Ovary (tissue), 9 donors: ENCODE results near the gene SEPTIN2. TPM values are rescaled to one million over a fixed set of nuclear protein-coding genes. Genes with fewer than 3 reads are reported as not detected.

Experiments
- DNase-seq, 5 donors: peaks; one replicate each; pipeline ENCODE4 v3.0.0-alpha.2; 2019 to 2020
- H3K27ac ChIP-seq, 2 donors: fragments of 200-600 bp; one replicate each; pipeline versions ENCODE4 v1.5.1 to v1.8.0; 2019 to 2022
- H3K27me3 ChIP-seq: fragments of 200-600 bp; one replicate; pipeline ENCODE4 v1.8.0; 2022
- H3K36me3 ChIP-seq: fragments of 200-600 bp; sonication (generic); one replicate; pipeline ENCODE4 v1.5.1; 2019
- H3K4me1 ChIP-seq: one replicate; pipeline ENCODE4 v1.8.1; 2013; ENCODE audit warnings: mild to moderate bottlenecking, moderate library complexity; ENCODE audit not compliant: insufficient read depth
- H3K4me3 ChIP-seq: fragments of 200-600 bp; sonication (generic); one replicate; pipeline ENCODE4 v1.5.1; 2017
- H3K9me3 ChIP-seq, 2 donors: fragments of 200-600 bp in 1 of 2; sonication (generic) in 1 of 2; one replicate each; pipeline versions ENCODE4 v1.5.1 to v1.8.1; 2013 to 2019; ENCODE audit warnings: mild to moderate bottlenecking in 1 of 2, moderate library complexity in 1 of 2
- EP300 ChIP-seq: sonication (generic); formaldehyde crosslinking; IDR thresholded peaks from one replicate; pipeline ENCODE4 v1.6.1; 2017; ENCODE audit warnings: antibody characterized with exemption
- POLR2A ChIP-seq: fragments of 450-650 bp; IDR thresholded peaks from one replicate; pipeline ENCODE4 v1.6.1; 2017; ENCODE audit warnings: antibody characterized with exemption, mild to moderate bottlenecking, moderate library complexity
- WGBS, 3 donors: extraction: QIAGEN DNeasy Blood & Tissue Kit in 1 of 3; methylation state at CpG; one replicate each; pipeline versions ENCODE4 v1.1.5 to v1.1.7; 2013 to 2017; 5-methylcytosine and 5-hydroxymethylcytosine counted together
- intact Hi-C, 4 donors: fragments of 100-400 bp; cut with DNase I; formaldehyde crosslinking; loops; one replicate each; pipeline versions ENCODE4 v1.11.0 to v1.15.1; 2022 to 2023
- polyA plus RNA-seq, 2 donors: library from polyadenylated mRNA; stranded (reverse); fragments of 200-250 nt in 1 of 2; fragments of 350-450 nt in 1 of 2; fragmentation: Illumina TruSeq in 1 of 2; extraction: RNeasy Lipid Tissue Mini Kit (QIAGEN cat#74804) in 1 of 2; gene quantifications; one replicate each; pipeline ENCODE4 v1.2.3, GENCODE V29; 2013 to 2014
- total RNA-seq, 7 donors: library from RNA; depleted of rRNA in 2 of 7; stranded (reverse); fragments of >200 nt in 2 of 7; fragmentation: NEBNext Ultra II Directional in 3 of 7; extraction: Animal tissue kit (Norgen Biotek cat#: 25700) in 3 of 7; gene quantifications; one replicate each; pipeline versions ENCODE4 v1.1.0 to v1.2.4, GENCODE V29; 2016 to 2023
- TF ChIP-seq, protein P1 (sequence below), 3 donors: fragments of 450-650 bp in 2 of 3; fragments of 200-600 bp in 1 of 3; IDR thresholded peaks; one replicate each; pipeline versions ENCODE4 v1.5.1 to v1.8.0; 2016 to 2022; ENCODE audit warnings: antibody characterized with exemption in 3 of 3, mild to moderate bottlenecking in 1 of 3
- donor health status: DM: no; HTN: no; CAD: no; lungs with moderate emphysema.
- donor health status: DM: no; HTN: no; CAD: no.
- donor health status: Bipolar disorder and iron deficiency.
- donor health status: DM: yes; HTN: yes; CAD: no.
- donor health status: DM: no; HTN: no; CAD: no.
- donor health status: DM: yes; HTN: yes; CAD: no.

Gene SEPTIN2
- total and polyA plus RNA-seq, 9 donors = 184 to 403 (median 328) TPM

DNA sequence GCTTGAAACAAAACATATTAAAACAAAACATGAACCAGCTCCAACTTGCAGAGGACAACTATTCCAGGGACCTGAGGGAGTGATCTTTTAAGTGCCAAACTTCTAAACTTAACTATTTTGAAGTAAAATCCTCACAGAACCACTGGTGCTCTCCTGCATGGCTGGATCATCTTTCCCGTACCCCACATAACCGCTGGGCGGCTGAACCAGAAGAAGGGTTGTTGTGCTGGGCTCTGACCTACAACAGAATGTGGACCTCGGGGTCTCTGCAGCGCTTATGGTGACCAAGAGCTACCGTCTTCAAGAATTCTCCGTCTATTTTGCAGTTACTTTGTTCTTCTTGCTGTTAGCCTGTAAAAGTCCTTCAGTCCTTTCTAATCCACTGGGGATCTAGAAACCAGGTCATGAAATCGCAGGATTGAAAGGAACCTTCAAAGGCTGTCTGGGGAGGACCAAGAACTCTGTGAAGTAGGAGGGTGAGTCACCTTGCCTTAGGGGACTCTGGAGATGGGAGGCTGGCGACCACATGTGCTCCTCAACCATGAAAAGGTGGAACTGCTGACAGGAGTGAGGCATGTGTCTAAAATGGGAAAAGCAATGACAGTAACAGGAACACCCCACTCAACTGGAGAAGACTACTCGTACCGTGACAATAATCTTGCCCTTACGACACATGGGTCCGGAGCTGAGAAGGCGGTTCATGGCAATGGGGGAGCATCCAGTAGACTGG is 46.8 kb upstream of the SEPTIN2 start:
- intact Hi-C loops = no loop called here
- H3K9me3 ChIP-seq = no peaks in the 10 kb centered on the region
- H3K4me3 ChIP-seq = no peak overlapping the region
- peaks cover 7% of the 10 kb centered on the region for H3K4me1 ChIP-seq
- no peaks in the 10 kb centered on the region for H3K27me3 ChIP-seq
- H3K36me3 ChIP-seq = no peaks in the 10 kb centered on the region
- no peak overlapping the region for H3K27ac ChIP-seq
- WGBS, 3 donors = 51 to 63% (median 58%) methylated on average over 14 of the region's 14 CpGs
- TF ChIP-seq POLR2A (no peak), EP300 (no peak)
- TF ChIP-seq, protein P1, sequence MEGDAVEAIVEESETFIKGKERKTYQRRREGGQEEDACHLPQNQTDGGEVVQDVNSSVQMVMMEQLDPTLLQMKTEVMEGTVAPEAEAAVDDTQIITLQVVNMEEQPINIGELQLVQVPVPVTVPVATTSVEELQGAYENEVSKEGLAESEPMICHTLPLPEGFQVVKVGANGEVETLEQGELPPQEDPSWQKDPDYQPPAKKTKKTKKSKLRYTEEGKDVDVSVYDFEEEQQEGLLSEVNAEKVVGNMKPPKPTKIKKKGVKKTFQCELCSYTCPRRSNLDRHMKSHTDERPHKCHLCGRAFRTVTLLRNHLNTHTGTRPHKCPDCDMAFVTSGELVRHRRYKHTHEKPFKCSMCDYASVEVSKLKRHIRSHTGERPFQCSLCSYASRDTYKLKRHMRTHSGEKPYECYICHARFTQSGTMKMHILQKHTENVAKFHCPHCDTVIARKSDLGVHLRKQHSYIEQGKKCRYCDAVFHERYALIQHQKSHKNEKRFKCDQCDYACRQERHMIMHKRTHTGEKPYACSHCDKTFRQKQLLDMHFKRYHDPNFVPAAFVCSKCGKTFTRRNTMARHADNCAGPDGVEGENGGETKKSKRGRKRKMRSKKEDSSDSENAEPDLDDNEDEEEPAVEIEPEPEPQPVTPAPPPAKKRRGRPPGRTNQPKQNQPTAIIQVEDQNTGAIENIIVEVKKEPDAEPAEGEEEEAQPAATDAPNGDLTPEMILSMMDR (IDR thresholded peaks at IDR 0.05) = peak in 1 of 3 donors; percentile 7
- DNase-seq = no peak

DNA sequence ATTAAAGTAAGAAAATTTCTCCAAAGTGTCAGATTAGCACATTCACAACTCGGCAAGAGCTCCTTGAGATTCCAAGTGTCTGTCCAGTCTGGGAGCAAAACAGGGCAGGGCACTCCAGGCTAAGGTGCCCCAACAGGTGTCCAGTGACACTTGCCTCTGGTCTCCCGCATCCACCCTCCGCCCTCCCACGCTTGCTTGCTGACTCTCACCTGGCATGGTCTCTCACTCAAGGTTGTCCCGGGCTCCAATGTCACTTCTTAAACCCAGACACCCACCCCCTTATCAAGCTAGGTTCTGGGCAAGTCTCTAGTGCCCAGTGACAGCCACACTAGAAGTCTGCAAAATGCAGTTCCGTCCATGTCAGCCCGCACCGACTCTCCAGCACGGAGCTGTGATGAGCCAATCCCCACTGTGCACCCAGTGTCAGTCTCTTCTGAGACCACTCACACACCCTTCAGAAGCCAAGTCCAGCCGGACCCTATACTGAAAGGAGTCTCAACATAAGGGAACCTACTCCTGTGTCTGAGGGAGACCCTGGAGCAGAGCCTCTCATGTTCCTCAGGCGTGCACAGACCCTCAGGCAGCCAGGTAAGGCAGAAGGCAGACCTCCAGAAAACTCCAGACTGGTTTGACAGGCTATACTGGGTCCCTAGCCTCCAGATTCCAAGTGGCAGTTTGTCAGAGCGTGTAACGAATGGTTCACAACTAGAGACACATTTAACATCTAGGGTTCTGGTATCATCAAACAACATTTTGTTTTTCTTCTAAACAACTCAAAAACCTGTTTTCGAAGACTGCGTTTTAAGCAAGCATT is 45.8 kb upstream of the SEPTIN2 start:
- H3K4me1 ChIP-seq = peaks cover 7% of the 10 kb centered on the region

DNA sequence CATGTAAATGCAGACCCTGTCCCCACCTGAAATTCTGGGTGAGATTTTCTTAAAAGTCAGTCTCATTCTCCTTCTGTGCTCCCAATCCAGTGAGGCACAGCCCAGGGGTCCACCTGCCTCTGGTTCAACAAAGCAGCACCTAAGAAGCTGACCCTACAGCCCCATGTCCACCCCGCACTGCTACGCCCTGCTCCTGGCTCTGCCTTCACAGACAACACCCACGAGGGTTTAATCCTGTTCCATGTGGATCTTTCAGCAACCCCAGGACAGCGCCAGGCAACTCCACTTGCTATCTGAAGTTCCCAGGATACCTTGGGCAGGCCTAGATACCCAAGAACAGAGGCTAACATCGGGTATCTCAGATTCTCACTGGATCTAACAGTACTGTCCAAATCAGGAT is 45.2 kb upstream of the SEPTIN2 start:
- H3K27me3 ChIP-seq = no peaks in the 10 kb centered on the region
- H3K4me3 ChIP-seq = no peak overlapping the region
- H3K27ac ChIP-seq = no peak overlapping the region
- H3K9me3 ChIP-seq = no peaks in the 10 kb centered on the region
- intact Hi-C loops = no loop called here
- no peak for DNase-seq
- H3K4me1 ChIP-seq = peaks cover 7% of the 10 kb centered on the region
- 45 to 48% (median 47%) methylated on average over 5 of the region's 5 CpGs for WGBS, 3 donors
- no peaks in the 10 kb centered on the region for H3K36me3 ChIP-seq
- TF ChIP-seq EP300 = no peak
- TF ChIP-seq, protein P1 (IDR thresholded peaks at IDR 0.05) = no peak
- TF ChIP-seq POLR2A = no peak

More for the DNA sequence above, 45.8 kb upstream of the SEPTIN2 start:
- intact Hi-C loops = no loop called here
- no peaks in the 10 kb centered on the region for H3K36me3 ChIP-seq
- no peaks in the 10 kb centered on the region for H3K9me3 ChIP-seq
- no peaks in the 10 kb centered on the region for H3K27me3 ChIP-seq
- WGBS, 3 donors = 69 to 76% (median 70%) methylated on average over 15 of the region's 15 CpGs
- H3K4me3 ChIP-seq = no peak overlapping the region
- no peak for DNase-seq
- TF ChIP-seq POLR2A (no peak), EP300 (no peak)
- TF ChIP-seq, protein P1 (IDR thresholded peaks at IDR 0.05) = no peak
- no peak overlapping the region for H3K27ac ChIP-seq

DNA sequence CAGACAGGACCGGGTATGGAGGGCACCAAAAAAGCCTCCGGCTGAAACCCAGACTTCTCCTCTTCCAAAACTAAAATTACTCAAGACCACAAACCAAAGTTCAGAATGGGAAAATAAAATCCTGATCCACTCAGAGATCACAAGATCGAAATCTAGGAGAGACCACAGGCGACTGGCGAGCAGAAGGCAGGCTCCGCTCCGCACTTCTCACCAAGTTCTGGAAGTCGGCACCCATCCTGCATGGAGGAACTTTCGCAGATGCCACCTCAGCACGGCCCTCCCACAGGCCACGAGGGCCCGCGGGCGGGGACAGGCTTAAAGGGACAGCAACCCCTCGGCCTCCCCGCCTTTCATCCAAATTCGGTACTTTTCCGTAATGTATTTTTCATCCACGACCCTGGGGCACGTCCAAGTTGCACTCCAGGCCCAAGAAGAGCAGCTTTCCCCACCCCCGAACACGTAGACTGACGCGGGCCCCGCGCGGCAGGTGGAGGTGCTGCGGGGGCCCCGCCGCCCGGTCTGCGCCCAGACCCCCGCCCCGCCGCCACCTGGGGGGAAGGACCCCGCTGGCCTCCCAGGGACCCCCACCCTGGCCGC is 43.9 kb upstream of the SEPTIN2 start:
- DNase-seq = peak; percentile 72 to 81 (median 77)
- 0 to 1% (median 1%) methylated on average over 25 to 37 of the region's 37 CpGs for WGBS, 3 donors
- intact Hi-C loops = no loop called here
- Histone ChIP-seq H3K27me3 (no peaks in the 10 kb centered on the region), H3K9me3 (no peaks in the 10 kb centered on the region), H3K36me3 (no peaks in the 10 kb centered on the region), H3K4me1 (peaks cover 7% of the 10 kb centered on the region), H3K4me3 (peak overlapping the region; percentile 78), H3K27ac (peak overlapping the region; percentile 83 to 89)
- TF ChIP-seq POLR2A (no peak), EP300 (no peak)
- TF ChIP-seq, protein P1 (IDR thresholded peaks at IDR 0.05) = no peak
